ENCODE data around the gene ZNF385B. TPM values are rescaled to one million over a fixed set of nuclear protein-coding genes. Genes with fewer than 3 reads are reported as not detected.

Gene ZNF385B
- total and polyA plus RNA-seq, 10 of the 15 experiments (the other 5 are each of a cell fraction or from before 2014, with no cell fraction given): not detected

DNA sequence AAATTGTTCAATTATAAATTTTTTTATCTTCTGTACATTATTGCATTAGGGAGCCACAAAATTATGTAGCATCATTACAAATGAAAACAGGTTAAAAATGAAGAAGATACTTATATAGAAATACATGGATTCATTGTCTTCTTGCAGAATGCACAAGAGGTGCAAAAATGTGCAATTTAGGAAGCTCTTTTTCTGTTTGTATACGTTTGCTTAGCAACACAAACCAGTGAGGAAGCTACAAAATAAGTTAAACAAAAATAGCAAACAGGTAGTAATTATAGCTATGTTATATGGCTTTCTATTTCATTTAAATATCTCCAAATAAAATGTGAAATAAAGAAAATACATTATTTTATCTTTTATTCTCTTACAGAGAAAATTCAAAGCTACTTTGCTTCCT is 419.2 kb downstream of the ZNF385B start:
- Histone ChIP-seq H3K27me3 (replicated peaks in 1 of 2; ENCODE audit: control insufficient read depth in 2 of 2, insufficient read depth in 2 of 2, low read length in 1 of 2) (peaks cover 0 to 3% of the 10 kb centered on the region in 2 experiments; a peak in 1 of 4 replicates), H3K9ac (ENCODE audit: control insufficient read depth, insufficient read depth, low read length) (no peak overlapping the region), H3K27ac (ENCODE audit: control insufficient read depth, insufficient read depth) (no peak overlapping the region), H3K4me3 (no peak overlapping the region), H3K9me3 (replicated peaks; ENCODE audit: control insufficient read depth, insufficient read depth, low read length) (no peaks in the 10 kb centered on the region), H3K4me2 (ENCODE audit: control insufficient read depth, insufficient read depth) (no peak overlapping the region), H3K79me2 (ENCODE audit: control insufficient read depth, insufficient read depth, low read length) (no peaks in the 10 kb centered on the region), H3K36me3 (ENCODE audit: control insufficient read depth in 2 of 2, insufficient read depth in 2 of 2, low read length in 1 of 2) (no peaks in the 10 kb centered on the region), H2AFZ (ENCODE audit: control insufficient read depth, low read depth, low read length) (no peak overlapping the region), H3K4me1 (ENCODE audit: control insufficient read depth, insufficient read depth, low read length) (no peaks in the 10 kb centered on the region), H4K20me1 (ENCODE audit: control insufficient read depth, insufficient read depth) (no peaks in the 10 kb centered on the region)
- DNase-seq (ENCODE audit: low read depth, low spot score): no peak
- ChIA-PET CTCF (interaction anchor here (0.7 to 5.0 kb wide), 14 partner anchors 10 to 680 kb away, joined by 3 to 46 read pairs (median 4); no protein-coding TSS in a partner anchor), RAD21 (ENCODE audit: unreplicated experiment) (interaction anchor here (1.3 to 4.7 kb wide), 2 partner anchors 10 to 223 kb away, joined by 3 to 19 read pairs; no protein-coding TSS in a partner anchor), SMC1A (ENCODE audit: uncharacterized antibody, unreplicated experiment) (interaction anchor here (0.8 to 2.0 kb wide), 2 partner anchors 19 to 223 kb away, joined by 3 to 8 read pairs; no protein-coding TSS in a partner anchor), POLR2A (no interaction called here)
- FAIRE-seq: no peak
- ATAC-seq: no peak
- BruUV-seq (replicated peaks): no TSS peak
- 0% methylated on average over 1 of the region's 1 CpG for WGBS (ENCODE audit: insufficient coverage, insufficient replicate concordance, low lambda C conversion rate, missing lambda C conversion rate)
- in situ Hi-C loops (cut with MboI) (loop anchor here (10.0 kb wide), 1 partner anchor 677 kb away; no protein-coding TSS in a partner anchor), intact Hi-C loops (cut with micrococcal nuclease; ENCODE audit: unreplicated experiment) (loop anchor here (5.0 kb wide), 2 partner anchors 550 to 680 kb away; no protein-coding TSS in a partner anchor)
- TF ChIP-seq SIN3A (IDR thresholded peaks at IDR 0.05; ENCODE audit: low read depth, low read length): no peak

- H2AFZ ChIP-seq (ENCODE audit: control insufficient read depth, low read depth, low read length): no peak overlapping the region
- TF ChIP-seq RBBP5 (conservative IDR thresholded peaks at IDR 0.05) (no peak), STAT3 (IDR thresholded peaks at IDR 0.05; ENCODE audit: low read depth, low read length) (no peak), RAD51 (IDR thresholded peaks at IDR 0.05) (no peak), KLF5 (IDR thresholded peaks at IDR 0.05; ENCODE audit: partially characterized antibody) (no peak), BCL11A (IDR thresholded peaks at IDR 0.05; ENCODE audit: low read depth, low read length) (no peak), ATF7 (IDR thresholded peaks at IDR 0.05; ENCODE audit: low read depth) (no peak), SMC3 (IDR thresholded peaks at IDR 0.05; ENCODE audit: borderline replicate concordance, low read length) (no peak), BMI1 (IDR thresholded peaks at IDR 0.05; ENCODE audit: borderline replicate concordance) (no peak)
- TF ChIP-seq, protein P1, sequence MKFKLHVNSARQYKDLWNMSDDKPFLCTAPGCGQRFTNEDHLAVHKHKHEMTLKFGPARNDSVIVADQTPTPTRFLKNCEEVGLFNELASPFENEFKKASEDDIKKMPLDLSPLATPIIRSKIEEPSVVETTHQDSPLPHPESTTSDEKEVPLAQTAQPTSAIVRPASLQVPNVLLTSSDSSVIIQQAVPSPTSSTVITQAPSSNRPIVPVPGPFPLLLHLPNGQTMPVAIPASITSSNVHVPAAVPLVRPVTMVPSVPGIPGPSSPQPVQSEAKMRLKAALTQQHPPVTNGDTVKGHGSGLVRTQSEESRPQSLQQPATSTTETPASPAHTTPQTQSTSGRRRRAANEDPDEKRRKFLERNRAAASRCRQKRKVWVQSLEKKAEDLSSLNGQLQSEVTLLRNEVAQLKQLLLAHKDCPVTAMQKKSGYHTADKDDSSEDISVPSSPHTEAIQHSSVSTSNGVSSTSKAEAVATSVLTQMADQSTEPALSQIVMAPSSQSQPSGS (IDR thresholded peaks at IDR 0.05; ENCODE audit: low read length): no peak
- TF ChIP-seq, protein P2, sequence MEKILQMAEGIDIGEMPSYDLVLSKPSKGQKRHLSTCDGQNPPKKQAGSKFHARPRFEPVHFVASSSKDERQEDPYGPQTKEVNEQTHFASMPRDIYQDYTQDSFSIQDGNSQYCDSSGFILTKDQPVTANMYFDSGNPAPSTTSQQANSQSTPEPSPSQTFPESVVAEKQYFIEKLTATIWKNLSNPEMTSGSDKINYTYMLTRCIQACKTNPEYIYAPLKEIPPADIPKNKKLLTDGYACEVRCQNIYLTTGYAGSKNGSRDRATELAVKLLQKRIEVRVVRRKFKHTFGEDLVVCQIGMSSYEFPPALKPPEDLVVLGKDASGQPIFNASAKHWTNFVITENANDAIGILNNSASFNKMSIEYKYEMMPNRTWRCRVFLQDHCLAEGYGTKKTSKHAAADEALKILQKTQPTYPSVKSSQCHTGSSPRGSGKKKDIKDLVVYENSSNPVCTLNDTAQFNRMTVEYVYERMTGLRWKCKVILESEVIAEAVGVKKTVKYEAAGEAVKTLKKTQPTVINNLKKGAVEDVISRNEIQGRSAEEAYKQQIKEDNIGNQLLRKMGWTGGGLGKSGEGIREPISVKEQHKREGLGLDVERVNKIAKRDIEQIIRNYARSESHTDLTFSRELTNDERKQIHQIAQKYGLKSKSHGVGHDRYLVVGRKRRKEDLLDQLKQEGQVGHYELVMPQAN (conservative IDR thresholded peaks at IDR 0.05): no peak
- ChIA-PET SMC1A (ENCODE audit: uncharacterized antibody, unreplicated experiment) (interaction anchor here (0.6 to 2.0 kb wide), 4 partner anchors 9 to 312 kb away, joined by 3 to 8 read pairs (median 6); no protein-coding TSS in a partner anchor), POLR2A (no interaction called here), CTCF (interaction anchor here (1.1 to 5.0 kb wide), 14 partner anchors 9 to 680 kb away, joined by 3 to 46 read pairs (median 5); no protein-coding TSS in a partner anchor), RAD21 (ENCODE audit: unreplicated experiment) (interaction anchor here (0.6 to 4.7 kb wide), 4 partner anchors 9 to 680 kb away, joined by 3 to 19 read pairs (median 4); no protein-coding TSS in a partner anchor)
- no TSS peak for BruUV-seq (replicated peaks)
- H3K4me2 ChIP-seq (ENCODE audit: control insufficient read depth, insufficient read depth): no peak overlapping the region
- H3K9me3 ChIP-seq (replicated peaks; ENCODE audit: control insufficient read depth, insufficient read depth, low read length): no peaks in the 10 kb centered on the region
- peaks cover 0 to 3% of the 10 kb centered on the region in 2 experiments; a peak in 1 of 4 replicates for H3K27me3 ChIP-seq (replicated peaks in 1 of 2; ENCODE audit: control insufficient read depth in 2 of 2, insufficient read depth in 2 of 2, low read length in 1 of 2)
- WGBS (ENCODE audit: insufficient coverage, insufficient replicate concordance, low lambda C conversion rate, missing lambda C conversion rate): 0% methylated on average over 2 of the region's 2 CpGs
- no peaks in the 10 kb centered on the region for H3K4me1 ChIP-seq (ENCODE audit: control insufficient read depth, insufficient read depth, low read length)
- ATAC-seq (no peak), DNase-seq (ENCODE audit: low read depth, low spot score) (no peak), FAIRE-seq (no peak)
- H3K27ac ChIP-seq (ENCODE audit: control insufficient read depth, insufficient read depth): no peak overlapping the region
- H3K79me2 ChIP-seq (ENCODE audit: control insufficient read depth, insufficient read depth, low read length): no peaks in the 10 kb centered on the region
- no peak overlapping the region for H3K4me3 ChIP-seq
- H4K20me1 ChIP-seq (ENCODE audit: control insufficient read depth, insufficient read depth): no peaks in the 10 kb centered on the region
- no peaks in the 10 kb centered on the region for H3K36me3 ChIP-seq (ENCODE audit: control insufficient read depth in 2 of 2, insufficient read depth in 2 of 2, low read length in 1 of 2)
- in situ Hi-C loops (cut with MboI): loop anchor here (10.0 kb wide), 1 partner anchor 677 kb away; no protein-coding TSS in a partner anchor
- intact Hi-C loops (cut with micrococcal nuclease; ENCODE audit: unreplicated experiment): loop anchor here (2.0 to 5.0 kb wide), 3 partner anchors 549 to 679 kb away; no protein-coding TSS in a partner anchor
- H3K9ac ChIP-seq (ENCODE audit: control insufficient read depth, insufficient read depth, low read length): no peak overlapping the region
Measured at GRCh38 chr2:179441551-179441950, 419.9 kb downstream of the ZNF385B start.
